Transverse colon (tissue), 4 donors: ENCODE measurements around the gene RHOC. TPM values are rescaled to one million over a fixed set of nuclear protein-coding genes. Genes with fewer than 3 reads are reported as not detected.

Source experiments
- DNase-seq: peaks from one replicate; pipeline ENCODE4 v3.0.0-alpha.2; 2019
- H3K27ac ChIP-seq, 4 donors: fragments of 200-600 bp; sonication (generic); 2 replicates each; pipeline ENCODE4 v1.5.1; 2016 to 2018; ENCODE audit warnings: inconsistent platforms in 4 of 4
- H3K27me3 ChIP-seq: fragments of 200-600 bp; sonication (generic); 2 replicates; pipeline ENCODE4 v1.5.1; 2017; ENCODE audit warnings: inconsistent platforms
- H3K36me3 ChIP-seq, 4 donors: fragments of 200-600 bp; sonication (generic); 2 replicates each; pipeline ENCODE4 v1.5.1; 2017 to 2019; ENCODE audit warnings: inconsistent platforms in 4 of 4
- H3K4me1 ChIP-seq, 4 donors: fragments of 200-600 bp; sonication (generic); 2 replicates each; pipeline ENCODE4 v1.5.1; 2017 to 2020; ENCODE audit warnings: inconsistent platforms in 4 of 4
- H3K4me3 ChIP-seq, 4 donors: fragments of 200-600 bp; sonication (generic); 1 replicate in 1 of 4; 2 replicates in 3 of 4; pipeline versions ENCODE4 v1.5.1 to v1.6.1; 2017 to 2019; ENCODE audit warnings: inconsistent platforms in 4 of 4
- H3K9me3 ChIP-seq, 2 donors: fragments of 200-600 bp; sonication (generic); 2 replicates each; pipeline ENCODE4 v1.5.1; 2017 to 2019; ENCODE audit warnings: inconsistent platforms in 2 of 2
- CTCF ChIP-seq, 5 experiments: fragments of 200-600 bp in 3 of 5; fragments of 450-650 bp in 2 of 5; sonication (generic) in 3 of 5; IDR thresholded peaks; 1 replicate in 2 of 5; 2 replicates in 3 of 5; pipeline ENCODE4 v1.5.1; 2016 to 2017; ENCODE audit warnings: antibody characterized with exemption in 5 of 5, inconsistent platforms in 3 of 5, mild to moderate bottlenecking in 2 of 5, moderate library complexity in 1 of 5
- EP300 ChIP-seq: sonication (generic); formaldehyde crosslinking; IDR thresholded peaks from one replicate; pipeline ENCODE4 v1.6.1; 2017; ENCODE audit warnings: antibody characterized with exemption, low read depth
- POLR2A ChIP-seq: fragments of 450-650 bp; IDR thresholded peaks from one replicate; pipeline ENCODE4 v1.6.1; 2016; ENCODE audit warnings: antibody characterized with exemption, mild to moderate bottlenecking, moderate library complexity
- POLR2AphosphoS5 ChIP-seq, 3 donors: sonication (generic); formaldehyde crosslinking; IDR thresholded peaks; one replicate each; pipeline ENCODE4 v1.6.1; 2016; ENCODE audit warnings: antibody characterized with exemption in 3 of 3
- WGBS, 2 donors: methylation state at CpG; one replicate each; pipeline ENCODE4 v1.1.5; 2018; ENCODE audit warnings: low coverage in 1 of 2; 5-methylcytosine and 5-hydroxymethylcytosine counted together
- in situ Hi-C, 4 donors: fragments of 200-750 bp; cut with MboI; loops; one replicate each; pipeline versions ENCODE4 v1.15.0 to v1.15.1; 2017; ENCODE audit warnings: low sequenced_read_pairs in 3 of 4, low pct_ligation_motif_present in 1 of 4, low pct_unique_long_range_greater_than_20kb in 1 of 4
- intact Hi-C: fragments of 100-400 bp; cut with DNase I; formaldehyde crosslinking; loops from one replicate; pipeline ENCODE4 v1.15.1; 2023; ENCODE audit warnings: low total_unique reads
- total RNA-seq, 4 donors: library from RNA; depleted of rRNA; stranded (reverse); fragments of >200 nt; gene quantifications; one replicate each; pipeline ENCODE4 v1.1.0, GENCODE V29; 2016

Gene RHOC
- total RNA-seq, 4 donors from 2014 or later: 438 to 737 (median 617) TPM

- H3K4me3 ChIP-seq: no peak overlapping the region
- WGBS, 2 donors: 96% methylated on average over 9 of the region's 9 CpGs; no CpG with 5 or more reads in 1 of the 2 donors
- peak overlapping the region; percentile 99 to 100 (median 99) for H3K27ac ChIP-seq
- TF ChIP-seq CTCF (IDR thresholded peaks at IDR 0.05): no peak
- intact Hi-C loops: no loop called here
- H3K4me1 ChIP-seq: peaks cover 41 to 48% (median 45%) of the 10 kb centered on the region in 4 donors
- in situ Hi-C loops: no loop called here
- peaks cover 0 to 24% (median 3%) of the 10 kb centered on the region in 4 donors for H3K36me3 ChIP-seq
- no peaks in the 10 kb centered on the region for H3K9me3 ChIP-seq
- no peak for DNase-seq
- H3K27me3 ChIP-seq: no peaks in the 10 kb centered on the region
Measured at GRCh38 chr1:112697781-112698201, 9.1 kb downstream of the RHOC start.

GRCh38 chr1:112696578-112697314 lies 10.2 kb downstream of the RHOC start:
- Histone ChIP-seq H3K4me1 (peaks cover 36 to 38% (median 37%) of the 10 kb centered on the region in 4 donors), H3K27me3 (no peaks in the 10 kb centered on the region), H3K4me3 (no peak overlapping the region), H3K27ac (no peak overlapping the region), H3K36me3 (peaks cover 0 to 28% (median 6%) of the 10 kb centered on the region in 4 donors), H3K9me3 (no peaks in the 10 kb centered on the region)
- intact Hi-C loops: no loop called here
- in situ Hi-C loops: no loop called here
- TF ChIP-seq CTCF (IDR thresholded peaks at IDR 0.05): no peak
- TF ChIP-seq POLR2A: no peak
- no peak for TF ChIP-seq EP300
- no peak for TF ChIP-seq POLR2AphosphoS5 (IDR thresholded peaks at IDR 0.05)
- WGBS, 2 donors: 92% methylated on average over 2 to 7 of the region's 7 CpGs
- DNase-seq: no peak

GRCh38 chr1:112695276-112695675 lies 11.7 kb downstream of the RHOC start:
- no peak for DNase-seq
- peaks cover 0 to 35% (median 8%) of the 10 kb centered on the region in 4 donors for H3K36me3 ChIP-seq
- H3K27me3 ChIP-seq: no peaks in the 10 kb centered on the region
- H3K4me3 ChIP-seq: no peak overlapping the region
- H3K4me1 ChIP-seq: peaks cover 21 to 23% (median 23%) of the 10 kb centered on the region in 4 donors
- TF ChIP-seq POLR2AphosphoS5 (IDR thresholded peaks at IDR 0.05): no peak
- TF ChIP-seq POLR2A: no peak
- no peak for TF ChIP-seq CTCF (IDR thresholded peaks at IDR 0.05)
- no peak for TF ChIP-seq EP300
- 97 to 100% methylated on average over 1 to 9 of the region's 9 CpGs for WGBS, 2 donors
- H3K9me3 ChIP-seq: no peaks in the 10 kb centered on the region
- no peak overlapping the region for H3K27ac ChIP-seq
- in situ Hi-C loops (no loop called here), intact Hi-C loops (no loop called here)

- TF ChIP-seq POLR2A (no peak), CTCF (IDR thresholded peaks at IDR 0.05) (no peak), POLR2AphosphoS5 (IDR thresholded peaks at IDR 0.05) (no peak), EP300 (no peak)
- Histone ChIP-seq H3K4me3 (no peak overlapping the region), H3K9me3 (no peaks in the 10 kb centered on the region), H3K4me1 (peaks cover 13 to 15% (median 14%) of the 10 kb centered on the region in 4 donors), H3K27me3 (no peaks in the 10 kb centered on the region), H3K36me3 (peaks cover 0 to 35% (median 10%) of the 10 kb centered on the region in 4 donors), H3K27ac (no peak overlapping the region)
- in situ Hi-C loops (no loop called here), intact Hi-C loops (no loop called here)
- DNase-seq: no peak
- 94% methylated on average over 15 of the region's 15 CpGs; no CpG with 5 or more reads in 1 of the 2 donors for WGBS, 2 donors
Measured at GRCh38 chr1:112694363-112694929, 12.5 kb downstream of the RHOC start.
